Measurements from ENCODE around the gene TAPT1. TPM values are rescaled to one million over a fixed set of nuclear protein-coding genes. Genes with fewer than 3 reads are reported as not detected.

Gene TAPT1
- total RNA-seq, 1 experiment from 2014 or later: 11.1 TPM

DNA sequence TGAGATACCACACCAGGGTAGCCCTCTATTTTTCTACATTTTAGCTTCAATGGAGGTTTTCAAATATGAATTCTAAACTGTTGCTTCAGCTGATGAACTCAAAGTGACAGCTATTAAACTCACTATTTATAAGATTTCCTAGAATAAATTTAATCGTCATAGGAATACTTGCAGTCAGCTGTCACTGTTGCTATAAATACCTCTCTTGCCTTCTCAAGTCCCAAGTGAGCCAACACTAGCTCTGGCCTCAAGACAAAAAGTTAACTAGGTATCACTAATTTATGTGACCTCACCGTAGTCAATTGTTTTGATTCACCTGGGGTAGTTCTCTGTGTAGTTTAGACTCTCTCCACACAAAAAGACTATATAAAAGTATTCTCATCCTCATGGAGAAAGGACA lies 108.2 kb downstream of the TAPT1 start:
- H3K79me1 ChIP-seq (ENCODE audit: insufficient read depth, low read depth, low read length, poor library complexity, severe bottlenecking): no peaks in the 10 kb centered on the region
- H3K56ac ChIP-seq (ENCODE audit: insufficient read length, low read depth, low read length): no peak overlapping the region
- no peak overlapping the region for H3K27ac ChIP-seq (ENCODE audit: insufficient read length, low read depth, low read length)
- H3K9ac ChIP-seq (ENCODE audit: extremely low read depth, insufficient read length, low read length): no peak overlapping the region
- no peak overlapping the region for H3K23ac ChIP-seq (ENCODE audit: insufficient read length, low read depth, low read length)
- H3K18ac ChIP-seq (ENCODE audit: insufficient read length, low read depth, low read length): no peak overlapping the region
- no peak overlapping the region for H4K8ac ChIP-seq (replicated peaks; ENCODE audit: insufficient read length, low read depth, low read length)
- no peak overlapping the region for H2BK12ac ChIP-seq (ENCODE audit: insufficient read length, low read depth, low read length)
- H4K20me1 ChIP-seq (ENCODE audit: control insufficient read depth, insufficient read depth, insufficient read length): no peaks in the 10 kb centered on the region
- H3K27me3 ChIP-seq (ENCODE audit: insufficient read depth, low read length): no peaks in the 10 kb centered on the region
- no peaks in the 10 kb centered on the region for H3K9me3 ChIP-seq (ENCODE audit: control insufficient read depth, low read depth, low read length)
- H3K27me3 Mint-ChIP-seq (ENCODE audit: low read depth): peaks cover 16% of the 10 kb centered on the region
- H3K4me1 Mint-ChIP-seq: no peaks in the 10 kb centered on the region
- no peak overlapping the region for H4K91ac ChIP-seq (ENCODE audit: insufficient read length, low read depth, low read length)
- no peak overlapping the region for H2BK15ac ChIP-seq (ENCODE audit: low read depth, low read length)
- no peaks in the 10 kb centered on the region for H3K9me3 Mint-ChIP-seq
- H3K36me3 Mint-ChIP-seq (ENCODE audit: insufficient read depth in 1 of 3, low read depth in 3 of 3): no peaks in the 10 kb centered on the region
- WGBS (ENCODE audit: extremely low coverage, insufficient read length, low lambda C conversion rate): no CpG with 5 or more reads among the region's 2 CpGs
- no peak overlapping the region for H2AK5ac ChIP-seq (ENCODE audit: insufficient read length, low read length)
- H3K14ac ChIP-seq (ENCODE audit: insufficient read depth, low read length): no peak overlapping the region
- H3K79me2 ChIP-seq (ENCODE audit: insufficient read depth, low read length): no peaks in the 10 kb centered on the region
- no peak overlapping the region for H3T11ph ChIP-seq (ENCODE audit: low read length)
- H2BK5ac ChIP-seq (ENCODE audit: insufficient read length, low read length): no peak overlapping the region
- H2BK120ac ChIP-seq (ENCODE audit: low read depth, low read length, poor library complexity, severe bottlenecking): no peak overlapping the region
- no peak for DNase-seq
- H4K5ac ChIP-seq (ENCODE audit: insufficient read length, low read depth, low read length): no peak overlapping the region
- H3K4me1 ChIP-seq (ENCODE audit: insufficient read depth, low read length): no peaks in the 10 kb centered on the region
- H3K4me2 ChIP-seq (ENCODE audit: insufficient read depth, insufficient read length, low read length): no peak overlapping the region
- no peak overlapping the region for H3K4ac ChIP-seq (ENCODE audit: low read depth, low read length)
- H3K27ac Mint-ChIP-seq: no peak overlapping the region
- H2BK20ac ChIP-seq (ENCODE audit: low read depth, low read length, poor library complexity, severe bottlenecking): no peak overlapping the region
- H3K23me2 ChIP-seq (ENCODE audit: insufficient read length, low read depth, low read length, poor library complexity, severe bottlenecking): no peaks in the 10 kb centered on the region
- no peak overlapping the region for H3K4me3 Mint-ChIP-seq
- TF ChIP-seq, protein P1, sequence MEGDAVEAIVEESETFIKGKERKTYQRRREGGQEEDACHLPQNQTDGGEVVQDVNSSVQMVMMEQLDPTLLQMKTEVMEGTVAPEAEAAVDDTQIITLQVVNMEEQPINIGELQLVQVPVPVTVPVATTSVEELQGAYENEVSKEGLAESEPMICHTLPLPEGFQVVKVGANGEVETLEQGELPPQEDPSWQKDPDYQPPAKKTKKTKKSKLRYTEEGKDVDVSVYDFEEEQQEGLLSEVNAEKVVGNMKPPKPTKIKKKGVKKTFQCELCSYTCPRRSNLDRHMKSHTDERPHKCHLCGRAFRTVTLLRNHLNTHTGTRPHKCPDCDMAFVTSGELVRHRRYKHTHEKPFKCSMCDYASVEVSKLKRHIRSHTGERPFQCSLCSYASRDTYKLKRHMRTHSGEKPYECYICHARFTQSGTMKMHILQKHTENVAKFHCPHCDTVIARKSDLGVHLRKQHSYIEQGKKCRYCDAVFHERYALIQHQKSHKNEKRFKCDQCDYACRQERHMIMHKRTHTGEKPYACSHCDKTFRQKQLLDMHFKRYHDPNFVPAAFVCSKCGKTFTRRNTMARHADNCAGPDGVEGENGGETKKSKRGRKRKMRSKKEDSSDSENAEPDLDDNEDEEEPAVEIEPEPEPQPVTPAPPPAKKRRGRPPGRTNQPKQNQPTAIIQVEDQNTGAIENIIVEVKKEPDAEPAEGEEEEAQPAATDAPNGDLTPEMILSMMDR (conservative IDR thresholded peaks at IDR 0.05): no peak
- no peak overlapping the region for H2AFZ ChIP-seq (ENCODE audit: low read length)
